GM11168 (cell line): ENCODE data around the gene VSIG1.

Experiments used
- in situ Hi-C: fragments of 300-500 bp; cut with MboI; formaldehyde crosslinking; loops from one replicate; pipeline ENCODE4 v1.12.0; 2022; ENCODE audit warnings: low sequenced_read_pairs; ENCODE audit not compliant: unreplicated experiment

The VSIG1 gene

GRCh38 chrX:108127152-108127551, 82.3 kb downstream of the VSIG1 start:
- in situ Hi-C loops = no loop called here
